NCI-H1048 (cell line): Measurements from ENCODE around the gene ACTA1.
"Not testable (repeated sequence)": the region's sequence is repeated elsewhere in the genome, so short reads cannot be mapped to it uniquely, and the experiment has no call there.

ENCODE experiments used
- DNase-seq: peaks from one replicate; lab custom pipeline; 2025; lab: John Stamatoyannopoulos, UW

ACTA1 gene

GRCh38 chr1:229409616-229410369, 24.1 kb downstream of the ACTA1 start:
- no peak for DNase-seq

DNA sequence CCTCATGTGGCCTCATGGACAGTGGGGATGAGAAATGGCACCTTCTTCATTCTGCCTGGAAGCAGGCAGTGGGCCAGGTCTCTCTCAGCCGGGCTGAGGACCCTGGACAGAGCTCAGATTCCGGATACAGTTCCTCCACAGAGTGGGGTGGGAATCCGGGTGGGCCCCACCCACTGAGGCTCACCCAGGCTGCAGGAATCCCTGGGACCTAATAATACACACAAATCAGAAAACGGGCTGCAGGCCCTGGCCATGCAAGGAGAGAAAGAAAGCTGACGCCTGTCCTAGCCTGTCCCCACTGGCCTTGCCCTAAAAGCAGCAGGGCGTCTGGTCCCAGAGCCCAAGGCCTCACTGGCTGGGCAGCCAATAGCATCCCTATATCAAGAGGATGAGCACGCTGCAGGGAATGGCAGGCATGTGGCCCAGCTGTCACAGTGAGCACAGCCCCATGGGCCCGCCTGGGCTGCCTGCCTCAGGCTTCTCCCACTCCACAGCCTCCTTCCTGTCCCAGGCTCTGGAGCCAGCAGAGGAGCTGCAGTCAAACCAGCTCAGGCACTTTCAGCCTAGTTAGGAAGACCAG, 25.3 kb downstream of the ACTA1 start:
- no peak for DNase-seq

- no peak for DNase-seq
Observed at GRCh38 chr1:229407206-229408026, 26.5 kb downstream of the ACTA1 start.

DNA sequence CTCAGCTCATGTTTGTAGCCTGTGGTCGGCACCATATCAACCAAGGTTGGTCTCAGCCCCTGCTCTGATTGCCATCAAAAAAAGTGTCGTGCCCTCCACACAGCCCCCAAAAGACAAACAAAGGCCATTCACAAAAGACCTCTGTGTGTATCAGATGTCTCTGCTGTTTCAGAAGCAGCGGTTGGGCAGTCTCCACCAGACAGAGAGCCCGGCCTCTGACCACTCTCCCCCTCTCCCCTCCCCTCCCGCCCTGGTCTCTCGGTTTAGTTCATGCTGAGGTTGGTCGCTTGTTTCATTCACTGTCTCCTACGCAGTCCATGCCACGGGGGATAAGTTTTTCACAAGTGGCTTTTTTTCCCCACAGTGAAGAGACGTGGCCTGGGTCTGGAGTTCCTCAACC, 27.1 kb downstream of the ACTA1 start:
- DNase-seq: no peak

GRCh38 chr1:229403573-229403972, 30.3 kb downstream of the ACTA1 start:
- DNase-seq: no peak

DNA sequence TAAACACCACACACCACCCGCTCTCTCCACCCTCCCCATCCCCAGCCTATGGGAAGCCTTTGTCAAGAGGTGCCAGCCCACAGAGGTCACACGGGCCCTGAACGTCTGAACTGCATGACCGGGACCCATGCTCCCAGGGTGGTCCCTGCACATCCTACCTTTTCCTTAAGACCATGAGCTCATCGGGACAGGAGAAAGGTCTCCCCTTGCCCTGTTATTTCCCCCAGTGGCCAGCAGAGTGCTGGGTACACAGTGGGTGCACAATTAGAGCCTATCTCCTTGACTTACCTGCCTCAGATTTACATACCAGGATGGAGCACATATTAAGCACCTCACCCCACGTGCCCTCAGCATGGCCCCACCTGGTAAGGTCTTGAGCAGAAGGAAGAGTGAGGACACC, 30.9 kb downstream of the ACTA1 start:
- no peak for DNase-seq

DNA sequence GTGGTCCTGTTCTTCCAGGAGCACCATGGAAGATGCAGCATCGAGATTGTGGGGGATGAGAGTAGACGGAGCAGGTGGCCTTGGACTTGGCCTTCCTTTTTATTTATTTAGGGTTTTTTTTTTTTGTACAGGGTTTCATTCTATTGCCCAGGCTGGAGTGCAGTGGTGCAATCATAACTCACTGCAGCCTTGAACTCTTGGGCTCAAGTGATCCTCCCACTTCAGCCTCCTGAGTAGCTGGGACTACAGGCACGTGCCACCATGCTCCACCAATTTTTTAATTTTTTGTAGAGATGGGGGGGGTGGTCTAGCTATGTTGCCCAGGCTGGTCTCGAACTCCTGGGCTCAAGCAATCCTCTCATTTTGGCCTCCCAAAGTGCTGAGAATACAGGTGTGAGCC, 31.6 kb downstream of the ACTA1 start:
- DNase-seq: not testable (repeated sequence)

DNA sequence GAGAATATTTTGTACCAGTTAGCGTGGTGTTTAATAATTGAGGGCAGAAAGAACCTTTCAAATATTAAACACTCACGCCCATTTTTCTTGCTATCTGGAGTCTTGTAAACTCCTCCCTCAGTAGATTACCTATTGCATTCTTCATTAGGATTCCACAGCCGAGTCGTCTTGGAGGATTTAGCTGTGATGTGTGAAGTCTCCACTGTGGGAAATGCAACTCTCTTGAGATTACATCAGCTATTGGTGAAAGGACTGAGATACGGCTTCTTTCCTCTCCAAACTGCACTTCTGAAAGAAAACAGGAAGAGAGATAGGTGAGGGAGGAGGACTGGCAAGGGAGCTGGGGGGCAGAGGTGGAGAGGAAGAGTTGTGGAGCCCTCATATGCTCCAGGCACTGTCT, 36.1 kb downstream of the ACTA1 start:
- no peak for DNase-seq

DNA sequence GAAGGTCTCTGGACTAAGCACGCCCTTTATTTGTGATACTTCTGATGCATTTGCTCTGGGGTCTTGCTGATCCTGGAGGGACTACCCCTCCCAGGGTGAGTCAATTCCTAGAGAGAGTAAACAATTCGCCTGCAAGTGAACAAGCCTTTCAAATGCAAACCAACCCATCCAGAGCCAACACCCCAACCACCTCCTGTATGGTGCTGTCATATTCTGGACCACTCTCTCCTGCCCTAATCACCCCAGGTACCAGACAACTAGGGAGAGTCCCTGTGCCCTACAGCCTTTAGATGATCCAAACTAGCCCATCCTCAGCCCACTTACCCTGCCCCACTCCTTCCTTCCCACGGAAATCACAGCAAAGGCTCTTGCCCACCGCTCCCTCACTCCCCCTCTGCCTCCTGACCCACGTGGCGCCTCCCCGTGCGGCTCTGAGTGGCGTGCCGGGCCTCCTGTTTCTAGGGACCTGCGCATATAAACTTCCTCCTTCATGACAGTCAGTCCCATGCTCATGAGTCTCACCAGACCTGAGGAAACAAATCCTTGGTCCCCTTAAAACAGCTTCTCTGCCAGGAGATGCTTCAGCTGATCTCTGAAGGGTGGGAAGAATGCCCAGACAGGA, 37.2 kb downstream of the ACTA1 start:
- no peak for DNase-seq

DNA sequence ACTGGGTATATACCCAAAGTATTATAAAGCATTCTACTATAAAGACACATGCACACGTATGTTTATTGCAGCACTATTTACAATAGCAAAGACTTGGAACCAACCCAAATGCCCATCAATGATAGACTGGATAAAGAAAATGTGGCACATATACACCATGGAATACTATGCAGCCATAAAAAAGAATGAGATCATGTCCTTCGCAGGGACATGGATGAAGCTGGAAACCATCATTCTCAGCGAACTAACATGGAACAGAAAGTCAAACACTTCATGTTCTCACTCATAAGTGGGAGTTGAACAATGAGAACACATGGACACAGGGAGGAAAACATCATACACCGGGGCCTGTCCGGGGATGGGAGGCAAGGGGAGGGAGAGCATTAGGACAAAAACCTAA, 39.4 kb downstream of the ACTA1 start:
- not testable (repeated sequence) for DNase-seq

DNA sequence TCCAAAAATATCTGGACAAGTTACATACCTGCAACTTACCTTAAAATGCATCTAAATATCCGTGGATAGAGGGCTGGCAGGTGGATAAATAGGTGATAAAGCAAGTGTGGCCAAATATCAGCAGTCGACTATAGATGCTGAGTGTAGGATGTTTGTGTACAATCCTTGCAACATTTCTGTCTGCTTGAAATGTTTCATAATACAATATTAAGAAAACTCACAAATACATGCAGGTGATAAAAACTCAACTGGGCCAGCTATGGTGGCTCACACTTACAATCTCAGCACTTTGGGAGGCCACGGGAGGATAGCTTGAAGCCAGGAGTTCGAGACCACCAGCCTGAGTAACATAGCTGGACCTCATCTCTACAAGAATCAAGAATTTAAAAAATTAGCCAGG, 41.0 kb downstream of the ACTA1 start:
- DNase-seq: no peak

DNA sequence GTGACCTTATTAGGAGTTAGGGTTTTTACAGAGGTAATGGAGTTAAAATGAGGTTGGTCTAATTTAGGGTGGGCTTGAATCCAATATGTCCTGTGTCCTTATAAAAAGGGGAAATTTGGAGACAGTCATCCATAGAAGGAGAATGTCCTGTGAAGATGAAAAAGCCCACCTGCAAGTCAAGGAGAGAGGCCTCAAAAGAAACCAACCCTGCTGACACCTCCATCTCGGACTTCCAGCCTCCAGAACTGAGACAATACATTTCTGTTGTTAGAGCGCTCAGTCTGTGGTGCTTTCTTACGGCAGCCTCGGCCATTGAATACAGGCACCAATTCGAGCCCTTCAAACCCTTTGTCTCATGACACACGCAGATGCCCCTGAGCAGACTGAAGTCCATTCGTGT, 43.8 kb downstream of the ACTA1 start:
- DNase-seq: no peak

DNA sequence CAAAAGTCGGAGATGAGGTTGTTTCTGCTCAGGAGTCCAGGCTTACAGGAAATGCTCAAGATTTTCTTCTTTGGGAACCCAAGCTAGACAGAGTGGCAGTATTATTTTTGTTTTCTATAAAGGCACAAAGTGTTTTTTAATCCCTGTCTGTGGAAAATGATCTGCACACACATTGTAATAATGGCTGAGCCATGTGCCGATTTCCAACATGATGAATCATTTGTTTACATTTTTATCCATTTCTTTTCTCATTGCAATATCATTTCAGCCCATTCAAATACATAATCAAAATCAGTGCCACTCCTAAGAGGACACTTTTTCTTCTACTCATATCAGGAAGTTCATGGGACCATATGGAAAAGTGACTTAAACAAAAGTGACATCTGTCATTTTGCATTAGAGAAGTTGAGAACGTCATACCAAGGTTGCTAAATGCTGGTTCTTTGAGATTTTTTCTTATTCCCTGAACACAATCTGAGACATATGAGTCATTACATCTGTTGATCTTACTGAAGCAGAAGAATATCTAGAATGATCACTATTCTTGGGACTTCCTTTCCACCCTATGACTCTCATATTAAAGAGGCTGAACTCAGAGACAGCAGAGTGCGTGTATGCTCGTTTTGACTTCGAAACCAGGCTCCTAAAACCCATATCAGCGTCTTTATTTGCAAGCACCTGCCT, 44.9 kb downstream of the ACTA1 start:
- no peak for DNase-seq

DNA sequence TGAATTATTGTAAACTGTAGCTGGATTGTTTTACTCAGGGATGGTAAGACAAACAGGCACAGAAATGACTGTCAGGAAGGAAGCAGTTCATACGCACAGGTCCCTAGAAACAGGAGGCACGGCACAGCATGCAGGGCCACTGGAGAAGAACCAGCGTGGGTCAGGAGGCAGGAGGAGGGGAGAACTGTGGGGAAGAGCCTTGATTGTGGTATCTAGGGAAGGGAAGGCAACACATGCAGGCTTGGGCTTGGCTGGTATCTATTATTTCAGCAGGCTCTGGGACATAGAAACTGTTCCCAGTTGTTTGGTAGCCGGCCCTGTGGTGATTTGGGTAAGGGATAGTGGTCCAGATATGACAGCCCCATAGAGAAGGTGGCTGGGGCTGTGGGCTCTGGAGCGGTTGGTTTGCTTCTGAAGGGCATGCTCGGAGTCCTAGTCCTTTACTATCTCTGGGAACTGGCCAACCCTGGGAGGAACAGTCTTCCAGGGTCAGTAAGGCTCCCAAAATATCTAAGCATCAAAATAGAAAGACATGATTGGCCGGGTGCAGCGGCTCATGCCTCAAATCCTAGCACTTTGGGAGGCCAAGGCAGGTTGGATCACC, 47.9 kb downstream of the ACTA1 start:
- DNase-seq: no peak

GRCh38 chr1:229384822-229385221, 49.1 kb downstream of the ACTA1 start:
- no peak for DNase-seq

DNA sequence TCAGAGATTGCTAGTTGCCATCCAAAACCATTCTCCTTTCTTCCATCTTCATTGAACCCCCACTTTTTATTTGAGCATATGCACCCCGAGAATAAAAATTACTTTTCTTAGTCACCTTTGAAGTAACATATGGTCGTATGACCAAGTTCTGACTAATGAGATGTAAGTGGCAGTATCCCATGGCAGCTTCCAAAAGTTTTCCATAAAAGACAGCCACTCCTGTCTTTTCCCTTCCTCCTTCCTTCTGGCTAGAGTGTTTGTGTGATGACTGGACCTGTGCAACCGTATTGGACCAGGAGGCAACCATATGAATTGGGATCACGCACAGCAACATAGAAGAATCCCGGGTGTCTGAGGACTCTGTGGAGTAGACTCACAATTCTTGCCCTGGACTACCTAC, 49.9 kb downstream of the ACTA1 start:
- no peak for DNase-seq

DNA sequence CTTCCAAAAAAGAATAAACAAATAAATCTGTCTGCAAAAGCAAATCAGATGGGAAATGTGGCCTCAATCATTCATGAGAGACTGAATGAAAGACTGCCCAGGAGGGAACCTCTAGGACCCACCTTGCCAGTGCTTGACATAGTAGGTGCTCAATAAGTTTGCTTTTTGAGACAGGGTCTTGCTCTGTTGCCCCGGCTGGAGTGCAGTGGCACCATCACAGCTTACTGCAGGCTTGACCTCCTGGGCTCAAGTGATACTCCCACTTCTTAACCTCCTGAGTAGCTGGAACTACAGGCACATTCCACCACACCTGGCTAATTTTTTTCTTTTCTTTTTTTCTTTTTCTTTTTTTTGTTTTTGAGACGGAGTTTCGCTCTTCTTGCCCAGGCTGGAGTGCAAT, 50.7 kb downstream of the ACTA1 start:
- DNase-seq: no peak
